DOHH2 (cell line): ENCODE results near the gene FUT6.

Experiments used
- EZH2phosphoT487 ChIP-seq: fragments of 200-600 bp; sonication (generic); IDR thresholded peaks from 2 replicates; pipeline ENCODE4 v1.6.1; 2017; ENCODE audit warnings: borderline replicate concordance, mild to moderate bottlenecking, antibody characterized with exemption, low read length, moderate library complexity, mixed read lengths
- TF ChIP-seq, protein P1 (sequence below): fragments of 200-600 bp; sonication (generic); IDR thresholded peaks from one replicate; pipeline ENCODE4 v1.5.1; 2014; ENCODE audit warnings: antibody characterized with exemption, mild to moderate bottlenecking, low read depth, low read length; ENCODE audit not compliant: poor library complexity, severe bottlenecking

DNA sequence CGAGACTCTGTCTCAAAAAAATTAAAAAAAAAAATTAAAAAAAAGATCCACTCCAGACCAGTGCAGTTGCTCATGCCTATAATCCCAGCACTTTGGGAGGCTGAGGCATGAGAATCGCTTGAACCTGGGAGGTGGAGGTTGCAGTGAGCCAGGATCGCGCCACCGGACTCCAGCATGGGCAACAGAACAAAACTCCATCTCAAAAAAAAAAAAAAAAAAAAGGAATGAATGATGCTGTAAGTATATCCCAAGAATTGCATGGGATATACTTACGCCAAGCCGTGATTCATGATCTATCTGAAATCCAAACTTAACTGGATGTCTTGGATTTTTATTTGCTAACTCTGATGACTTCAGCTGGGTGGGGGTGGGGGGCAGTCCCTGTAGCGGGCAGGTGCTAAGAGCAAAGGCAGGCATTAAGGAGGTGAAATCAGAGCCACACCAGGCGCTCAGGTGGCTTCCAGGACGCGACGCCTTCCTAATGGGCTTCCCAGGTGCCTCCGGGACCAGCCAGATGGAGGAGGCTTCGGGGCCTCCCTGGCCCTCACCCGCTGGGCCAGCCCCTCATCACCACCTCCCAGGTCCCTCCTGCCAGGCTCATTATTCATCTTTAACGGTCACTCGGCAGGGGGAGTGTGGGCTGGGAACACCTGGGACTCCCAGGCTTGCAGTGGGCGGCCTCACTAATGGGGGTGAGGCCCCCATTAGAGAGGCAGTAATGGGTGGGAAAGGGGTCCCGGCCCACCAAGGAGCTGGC is 42.2 kb upstream of the FUT6 start:
- TF ChIP-seq EZH2phosphoT487, result no peak
- TF ChIP-seq, protein P1, sequence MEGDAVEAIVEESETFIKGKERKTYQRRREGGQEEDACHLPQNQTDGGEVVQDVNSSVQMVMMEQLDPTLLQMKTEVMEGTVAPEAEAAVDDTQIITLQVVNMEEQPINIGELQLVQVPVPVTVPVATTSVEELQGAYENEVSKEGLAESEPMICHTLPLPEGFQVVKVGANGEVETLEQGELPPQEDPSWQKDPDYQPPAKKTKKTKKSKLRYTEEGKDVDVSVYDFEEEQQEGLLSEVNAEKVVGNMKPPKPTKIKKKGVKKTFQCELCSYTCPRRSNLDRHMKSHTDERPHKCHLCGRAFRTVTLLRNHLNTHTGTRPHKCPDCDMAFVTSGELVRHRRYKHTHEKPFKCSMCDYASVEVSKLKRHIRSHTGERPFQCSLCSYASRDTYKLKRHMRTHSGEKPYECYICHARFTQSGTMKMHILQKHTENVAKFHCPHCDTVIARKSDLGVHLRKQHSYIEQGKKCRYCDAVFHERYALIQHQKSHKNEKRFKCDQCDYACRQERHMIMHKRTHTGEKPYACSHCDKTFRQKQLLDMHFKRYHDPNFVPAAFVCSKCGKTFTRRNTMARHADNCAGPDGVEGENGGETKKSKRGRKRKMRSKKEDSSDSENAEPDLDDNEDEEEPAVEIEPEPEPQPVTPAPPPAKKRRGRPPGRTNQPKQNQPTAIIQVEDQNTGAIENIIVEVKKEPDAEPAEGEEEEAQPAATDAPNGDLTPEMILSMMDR, result no peak
